OCI-LY7 (cell line): ENCODE measurements around the gene INTS14.

ENCODE experiments used
- EZH2phosphoT487 ChIP-seq: fragments of 200-600 bp; sonication (generic); IDR thresholded peaks from 2 replicates; pipeline ENCODE4 v1.6.1; 2018; ENCODE audit warnings: low read depth, borderline replicate concordance, mild to moderate bottlenecking, mixed run types, antibody characterized with exemption, low read length, moderate library complexity, mixed read lengths
- TF ChIP-seq, protein P1 (sequence below): fragments of 200-600 bp; sonication (generic); conservative IDR thresholded peaks from 2 replicates; pipeline ENCODE4 v1.5.1; 2014; ENCODE audit warnings: mild to moderate bottlenecking, antibody characterized with exemption, low read length, moderate library complexity, mixed read lengths

DNA sequence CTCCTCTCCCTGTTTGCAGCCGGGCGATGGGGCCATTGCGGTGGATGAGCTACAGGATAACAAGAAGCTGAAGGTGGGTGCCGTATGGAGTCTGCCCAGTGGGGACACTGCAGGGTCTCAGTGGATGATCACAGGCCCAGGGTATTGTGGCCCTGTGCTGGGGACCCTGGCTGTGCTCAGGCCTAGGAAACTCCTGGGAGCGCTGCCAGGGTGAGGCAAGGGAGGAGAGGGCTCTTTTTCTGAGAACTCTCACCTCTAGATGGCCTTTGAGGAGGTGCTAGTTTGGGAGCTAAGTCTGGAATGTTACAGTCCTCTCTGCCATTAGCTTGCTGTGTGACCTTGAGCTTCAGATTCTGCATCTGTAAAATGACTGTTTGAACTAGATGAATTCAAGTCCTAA lies 27.2 kb upstream of the INTS14 start:
- TF ChIP-seq, protein P1, sequence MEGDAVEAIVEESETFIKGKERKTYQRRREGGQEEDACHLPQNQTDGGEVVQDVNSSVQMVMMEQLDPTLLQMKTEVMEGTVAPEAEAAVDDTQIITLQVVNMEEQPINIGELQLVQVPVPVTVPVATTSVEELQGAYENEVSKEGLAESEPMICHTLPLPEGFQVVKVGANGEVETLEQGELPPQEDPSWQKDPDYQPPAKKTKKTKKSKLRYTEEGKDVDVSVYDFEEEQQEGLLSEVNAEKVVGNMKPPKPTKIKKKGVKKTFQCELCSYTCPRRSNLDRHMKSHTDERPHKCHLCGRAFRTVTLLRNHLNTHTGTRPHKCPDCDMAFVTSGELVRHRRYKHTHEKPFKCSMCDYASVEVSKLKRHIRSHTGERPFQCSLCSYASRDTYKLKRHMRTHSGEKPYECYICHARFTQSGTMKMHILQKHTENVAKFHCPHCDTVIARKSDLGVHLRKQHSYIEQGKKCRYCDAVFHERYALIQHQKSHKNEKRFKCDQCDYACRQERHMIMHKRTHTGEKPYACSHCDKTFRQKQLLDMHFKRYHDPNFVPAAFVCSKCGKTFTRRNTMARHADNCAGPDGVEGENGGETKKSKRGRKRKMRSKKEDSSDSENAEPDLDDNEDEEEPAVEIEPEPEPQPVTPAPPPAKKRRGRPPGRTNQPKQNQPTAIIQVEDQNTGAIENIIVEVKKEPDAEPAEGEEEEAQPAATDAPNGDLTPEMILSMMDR, result no peak
- TF ChIP-seq EZH2phosphoT487, result no peak
